Measurements from ENCODE around the gene RAB3D. TPM values are rescaled to one million over a fixed set of nuclear protein-coding genes. Genes with fewer than 3 reads are reported as not detected.

The RAB3D gene
- total RNA-seq (2021), result 29.4 and 32.8 TPM in 2 replicates
- long read RNA-seq, full-length matches to known transcripts, result 61 of 63 reads
- long read RNA-seq, partial matches to known transcripts, result 1 of 63 reads
- long read RNA-seq, other reads (novel, unspliced or antisense), result 1 of 63 reads

- no peak within 1 kb of the TSS for H2BK5ac ChIP-seq (ENCODE audit: insufficient read length, low read length)
- H4K8ac ChIP-seq (replicated peaks; ENCODE audit: insufficient read length, low read depth, low read length), result no peak within 1 kb of the TSS
- H4K5ac ChIP-seq (ENCODE audit: insufficient read length, low read depth, low read length), result no peak within 1 kb of the TSS
- H3K18ac ChIP-seq (ENCODE audit: insufficient read length, low read depth, low read length), result peak within 1 kb of the TSS; percentile 72
- peak within 1 kb of the TSS; percentile 57 for H2AFZ ChIP-seq (ENCODE audit: low read length)
- H3K56ac ChIP-seq (ENCODE audit: insufficient read length, low read depth, low read length), result no peak within 1 kb of the TSS
- no peaks in the 10 kb centered on the region for H3K27me3 ChIP-seq (ENCODE audit: insufficient read depth, low read length)
- peaks cover 8% of the 10 kb centered on the region for H3K23me2 ChIP-seq (ENCODE audit: insufficient read length, low read depth, low read length, poor library complexity, severe bottlenecking)
- peaks cover 3% of the 10 kb centered on the region; the same call in 1 of the 2 replicates for H3K27me3 Mint-ChIP-seq (ENCODE audit: low read depth)
- no peak within 1 kb of the TSS for H3K9ac ChIP-seq (ENCODE audit: extremely low read depth, insufficient read length, low read length)
- H2BK15ac ChIP-seq (ENCODE audit: low read depth, low read length), result no peak within 1 kb of the TSS
- no peak within 1 kb of the TSS for H3K4ac ChIP-seq (ENCODE audit: low read depth, low read length)
- no peaks in the 10 kb centered on the region for H4K20me1 ChIP-seq (ENCODE audit: control insufficient read depth, insufficient read depth, insufficient read length)
- H3K9me3 ChIP-seq (ENCODE audit: control insufficient read depth, low read depth, low read length), result no peaks in the 10 kb centered on the region
- no peak within 1 kb of the TSS for H3T11ph ChIP-seq (ENCODE audit: low read length)
- no peak within 1 kb of the TSS for H2BK120ac ChIP-seq (ENCODE audit: low read depth, low read length, poor library complexity, severe bottlenecking)
- H2BK12ac ChIP-seq (ENCODE audit: insufficient read length, low read depth, low read length), result no peak within 1 kb of the TSS
- H3K79me1 ChIP-seq (ENCODE audit: insufficient read depth, low read depth, low read length, poor library complexity, severe bottlenecking), result no peaks in the 10 kb centered on the region
- H3K27ac Mint-ChIP-seq, result peak within 1 kb of the TSS in 2 of 3 experiments; percentile 20 to 65; a peak in 1 of 7 replicates
- H3K23ac ChIP-seq (ENCODE audit: insufficient read length, low read depth, low read length), result no peak within 1 kb of the TSS
- H3K79me2 ChIP-seq (ENCODE audit: insufficient read depth, low read length), result no peaks in the 10 kb centered on the region
- no peak for TF ChIP-seq CTCF (conservative IDR thresholded peaks at IDR 0.05)
- H3K36me3 Mint-ChIP-seq (ENCODE audit: insufficient read depth in 1 of 3, low read depth in 3 of 3), result peaks cover 11 to 37% (median 31%) of the 10 kb centered on the region in 3 experiments
- H3K4me1 ChIP-seq (ENCODE audit: insufficient read depth, low read length), result no peaks in the 10 kb centered on the region
- H3K9me3 Mint-ChIP-seq, result no peaks in the 10 kb centered on the region; a peak in 1 of 5 replicates
- H2BK20ac ChIP-seq (ENCODE audit: low read depth, low read length, poor library complexity, severe bottlenecking), result no peak within 1 kb of the TSS
- H2AK5ac ChIP-seq (ENCODE audit: insufficient read length, low read length), result no peak within 1 kb of the TSS
- no peak within 1 kb of the TSS for H3K27ac ChIP-seq (ENCODE audit: insufficient read length, low read depth, low read length)
- peak within 1 kb of the TSS; percentile 45 for H3K4me2 ChIP-seq (ENCODE audit: insufficient read depth, insufficient read length, low read length)
- peaks cover 8% of the 10 kb centered on the region in 2 experiments for H3K4me1 Mint-ChIP-seq
- H3K14ac ChIP-seq (ENCODE audit: insufficient read depth, low read length), result peak within 1 kb of the TSS; percentile 11; the same call in 1 of the 2 replicates
- no peak within 1 kb of the TSS for H4K91ac ChIP-seq (ENCODE audit: insufficient read length, low read depth, low read length)
- peak within 1 kb of the TSS; percentile 74 to 89 for H3K4me3 Mint-ChIP-seq
- peak; percentile 96 for DNase-seq
- WGBS (ENCODE audit: extremely low coverage, insufficient read length, low lambda C conversion rate), result no CpG with 5 or more reads among the region's 53 CpGs
Observed at GRCh38 chr19:11339254-11340098, at the start of gene RAB3D. Gene RAB3D (minus strand): TSS chr19:11339657. CDS start chr19:11337399, 2,258 bp downstream.

Data from H9 (cell line).